ENCODE data around the gene PARS2. TPM values are rescaled to one million over a fixed set of nuclear protein-coding genes. Genes with fewer than 3 reads are reported as not detected.

Gene PARS2
- total RNA-seq, 6 experiments from 2014 or later: 3.3 to 4.2 (median 3.6) TPM

DNA sequence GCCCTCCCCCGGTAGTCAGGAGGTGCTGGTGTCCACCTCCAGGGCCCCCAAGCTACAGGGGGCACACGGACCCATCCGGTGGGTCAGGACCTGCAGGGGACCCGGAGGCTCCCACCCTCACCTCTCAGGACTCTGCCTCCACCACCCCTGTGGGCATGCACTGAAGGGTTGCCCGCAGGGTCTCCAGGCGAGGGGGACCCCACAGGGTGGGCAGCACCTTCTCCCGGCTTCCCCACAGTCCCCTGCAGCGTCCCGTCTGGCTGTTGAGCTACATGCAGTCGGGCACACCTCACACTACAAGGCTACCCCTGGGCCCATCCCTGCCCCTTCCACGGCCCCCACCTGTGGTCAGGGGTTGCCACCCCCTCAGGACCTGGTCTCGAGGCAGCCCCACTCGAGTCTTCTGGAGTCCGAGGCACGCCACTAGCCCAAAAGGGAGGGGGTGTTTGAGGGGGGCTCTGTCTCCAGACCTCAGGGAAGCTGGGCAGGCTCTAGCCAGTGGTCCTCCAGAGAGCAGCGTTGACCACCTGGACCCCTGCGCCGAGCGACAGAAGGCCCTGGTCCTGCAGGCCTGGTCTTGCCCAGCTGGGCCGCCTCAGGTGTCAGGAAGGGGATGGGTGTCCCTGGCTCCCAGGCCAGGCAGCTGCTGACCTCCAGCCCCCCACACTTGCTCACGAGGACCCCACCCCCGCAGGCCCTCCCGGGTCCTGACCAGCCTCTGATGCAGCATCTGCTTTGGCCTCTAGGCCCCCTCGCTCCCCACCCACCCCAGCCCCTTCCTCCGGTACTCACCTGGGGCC is 9.6 kb downstream of the PARS2 start:
- H3K4me3 Mint-ChIP-seq: no peak overlapping the region
- H3K36me3 Mint-ChIP-seq (ENCODE audit: low read depth): no peaks in the 10 kb centered on the region
- H3K27me3 Mint-ChIP-seq (ENCODE audit: insufficient read depth): peaks cover 8% of the 10 kb centered on the region; the same call in 1 of the 2 replicates
- H3K9me3 Mint-ChIP-seq: no peaks in the 10 kb centered on the region
- no peaks in the 10 kb centered on the region for H3K4me1 Mint-ChIP-seq (ENCODE audit: low read depth)
- H3K27ac Mint-ChIP-seq: no peak overlapping the region
- DNase-seq: no peak
- TF ChIP-seq, protein P1, sequence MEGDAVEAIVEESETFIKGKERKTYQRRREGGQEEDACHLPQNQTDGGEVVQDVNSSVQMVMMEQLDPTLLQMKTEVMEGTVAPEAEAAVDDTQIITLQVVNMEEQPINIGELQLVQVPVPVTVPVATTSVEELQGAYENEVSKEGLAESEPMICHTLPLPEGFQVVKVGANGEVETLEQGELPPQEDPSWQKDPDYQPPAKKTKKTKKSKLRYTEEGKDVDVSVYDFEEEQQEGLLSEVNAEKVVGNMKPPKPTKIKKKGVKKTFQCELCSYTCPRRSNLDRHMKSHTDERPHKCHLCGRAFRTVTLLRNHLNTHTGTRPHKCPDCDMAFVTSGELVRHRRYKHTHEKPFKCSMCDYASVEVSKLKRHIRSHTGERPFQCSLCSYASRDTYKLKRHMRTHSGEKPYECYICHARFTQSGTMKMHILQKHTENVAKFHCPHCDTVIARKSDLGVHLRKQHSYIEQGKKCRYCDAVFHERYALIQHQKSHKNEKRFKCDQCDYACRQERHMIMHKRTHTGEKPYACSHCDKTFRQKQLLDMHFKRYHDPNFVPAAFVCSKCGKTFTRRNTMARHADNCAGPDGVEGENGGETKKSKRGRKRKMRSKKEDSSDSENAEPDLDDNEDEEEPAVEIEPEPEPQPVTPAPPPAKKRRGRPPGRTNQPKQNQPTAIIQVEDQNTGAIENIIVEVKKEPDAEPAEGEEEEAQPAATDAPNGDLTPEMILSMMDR (IDR thresholded peaks at IDR 0.05): no peak

DNA sequence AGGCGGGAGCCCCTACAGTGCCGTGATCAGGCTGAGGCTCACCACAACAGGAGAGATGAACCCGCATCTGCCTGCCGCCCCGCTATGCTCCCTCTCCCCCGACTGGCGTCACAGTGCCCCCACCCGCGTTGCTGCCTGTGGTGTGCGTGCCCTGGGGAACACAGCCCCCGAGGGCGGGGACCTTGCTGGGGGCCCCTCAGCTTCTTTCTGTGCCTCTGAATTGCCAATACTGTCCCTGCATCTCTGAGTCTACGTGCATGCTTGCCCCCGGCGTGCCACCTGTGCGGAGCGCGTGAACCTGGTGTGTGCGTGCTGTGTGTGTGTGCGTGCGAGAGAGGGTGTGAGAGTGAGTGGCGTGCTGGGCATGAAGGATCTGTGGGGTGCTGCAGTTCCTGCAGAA is 10.3 kb downstream of the PARS2 start:
- H3K9me3 Mint-ChIP-seq: no peaks in the 10 kb centered on the region
- TF ChIP-seq, protein P1 (IDR thresholded peaks at IDR 0.05): no peak
- H3K27me3 Mint-ChIP-seq (ENCODE audit: insufficient read depth): peaks cover 11% of the 10 kb centered on the region
- H3K4me3 Mint-ChIP-seq: no peak overlapping the region
- H3K4me1 Mint-ChIP-seq (ENCODE audit: low read depth): no peaks in the 10 kb centered on the region
- DNase-seq: no peak
- no peaks in the 10 kb centered on the region for H3K36me3 Mint-ChIP-seq (ENCODE audit: low read depth)
- no peak overlapping the region for H3K27ac Mint-ChIP-seq

DNA sequence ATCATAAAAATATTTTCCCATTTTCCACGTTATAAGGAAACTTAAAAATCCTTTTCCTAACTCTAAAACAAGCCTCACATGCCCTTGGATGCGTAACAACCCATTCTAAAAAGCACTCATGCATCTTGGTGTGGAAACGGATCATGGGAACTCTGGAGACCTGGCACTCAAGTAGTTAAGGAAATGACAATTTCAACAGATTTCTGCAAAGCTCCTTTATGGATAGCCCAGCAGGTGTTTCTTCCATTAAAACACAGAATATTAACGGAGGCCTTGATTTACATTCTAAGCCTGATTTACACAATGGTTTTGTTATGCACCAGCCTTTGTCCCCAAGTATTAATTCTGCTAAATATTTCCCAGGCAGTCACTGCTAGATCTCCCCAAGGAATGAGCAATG is 12.9 kb downstream of the PARS2 start:
- TF ChIP-seq, protein P1 (IDR thresholded peaks at IDR 0.05): no peak
- Mint-ChIP-seq H3K36me3 (ENCODE audit: low read depth) (no peaks in the 10 kb centered on the region), H3K27me3 (ENCODE audit: insufficient read depth) (peaks cover 15% of the 10 kb centered on the region), H3K27ac (no peak overlapping the region), H3K9me3 (no peaks in the 10 kb centered on the region), H3K4me3 (no peak overlapping the region), H3K4me1 (ENCODE audit: low read depth) (no peaks in the 10 kb centered on the region)
- DNase-seq: no peak

DNA sequence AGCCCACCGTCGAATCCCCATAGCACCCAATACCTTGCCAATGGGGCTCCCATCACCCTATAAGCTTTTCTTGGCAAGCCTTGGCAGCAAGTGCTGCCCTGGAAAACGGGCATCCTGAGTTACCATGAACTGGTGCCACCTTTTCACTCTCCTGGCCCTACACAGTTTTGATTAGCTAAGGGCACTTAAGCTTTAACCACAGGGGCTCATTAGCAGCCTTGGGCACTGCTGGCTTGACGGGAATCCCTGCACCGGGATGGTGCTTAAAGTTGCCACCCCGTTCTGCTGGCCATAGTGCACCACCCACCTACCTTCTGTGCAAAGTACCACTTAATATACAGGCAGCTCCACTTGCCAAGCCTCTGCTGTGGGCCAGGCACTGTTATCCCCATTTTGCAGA is 13.7 kb downstream of the PARS2 start:
- peaks cover 15% of the 10 kb centered on the region for H3K27me3 Mint-ChIP-seq (ENCODE audit: insufficient read depth)
- H3K4me1 Mint-ChIP-seq (ENCODE audit: low read depth): no peaks in the 10 kb centered on the region
- TF ChIP-seq, protein P1 (IDR thresholded peaks at IDR 0.05): no peak
- H3K4me3 Mint-ChIP-seq: no peak overlapping the region
- no peaks in the 10 kb centered on the region for H3K36me3 Mint-ChIP-seq (ENCODE audit: low read depth)
- H3K27ac Mint-ChIP-seq: no peak overlapping the region
- no peak for DNase-seq
- H3K9me3 Mint-ChIP-seq: no peaks in the 10 kb centered on the region

DNA sequence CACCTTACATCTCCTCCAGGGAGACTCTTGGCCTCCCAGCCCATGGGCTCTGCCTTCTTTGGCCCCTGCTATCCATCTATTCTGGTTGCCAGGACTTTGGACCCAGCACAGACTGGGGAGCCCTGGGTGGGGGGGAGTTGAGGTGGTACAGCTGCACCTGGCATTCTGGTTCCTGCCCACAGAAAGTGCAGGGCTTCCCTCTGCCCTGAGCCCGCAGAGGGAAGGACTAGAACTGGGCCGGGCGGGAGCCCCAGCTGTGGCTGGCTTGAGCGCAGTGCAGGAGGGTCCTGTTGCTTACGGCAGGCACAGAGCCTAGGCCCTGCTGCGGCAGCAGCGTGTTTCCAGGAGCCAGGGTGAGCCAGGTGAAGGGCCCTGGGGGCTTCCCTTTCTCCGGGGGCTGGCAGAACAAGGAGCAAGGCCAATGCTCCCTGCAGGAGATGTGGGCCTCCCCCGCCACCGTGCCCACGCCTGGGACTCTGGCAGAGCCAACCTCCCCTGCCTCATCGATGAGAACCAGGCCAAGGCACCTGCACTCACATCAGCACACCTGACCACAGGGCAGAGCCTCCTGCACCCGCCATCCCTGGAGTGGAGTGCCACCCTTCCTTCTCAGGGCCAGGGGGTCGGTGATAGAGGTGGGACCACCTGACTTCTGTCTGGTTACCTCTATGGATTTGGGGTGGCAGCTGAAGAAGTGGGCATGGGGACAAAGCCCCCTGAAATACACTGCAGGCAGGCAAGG is 16.1 kb downstream of the PARS2 start:
- H3K4me3 Mint-ChIP-seq: no peak overlapping the region
- H3K9me3 Mint-ChIP-seq: no peaks in the 10 kb centered on the region
- TF ChIP-seq, protein P1 (IDR thresholded peaks at IDR 0.05): no peak
- H3K27ac Mint-ChIP-seq: no peak overlapping the region
- no peaks in the 10 kb centered on the region for H3K36me3 Mint-ChIP-seq (ENCODE audit: low read depth)
- H3K27me3 Mint-ChIP-seq (ENCODE audit: insufficient read depth): peaks cover 20% of the 10 kb centered on the region
- DNase-seq: no peak
- no peaks in the 10 kb centered on the region for H3K4me1 Mint-ChIP-seq (ENCODE audit: low read depth)
